HL-60 (cell line): ENCODE measurements around the gene SRSF4.

Experiments
- CTCF ChIP-seq: IDR thresholded peaks from one replicate; pipeline ENCODE4 v1.5.1; 2011; ENCODE audit warnings: low read length, control low read depth, inconsistent platforms; ENCODE audit not compliant: insufficient read depth
- POLR2AphosphoS5 ChIP-seq: IDR thresholded peaks from 2 replicates; pipeline ENCODE4 v1.6.1; 2012; ENCODE audit warnings: low read depth

- no peak for TF ChIP-seq CTCF
- TF ChIP-seq POLR2AphosphoS5 = no peak
Measured at GRCh38 chr1:29148656-29149491, 32.8 kb downstream of the SRSF4 start.
